Body of pancreas (tissue), 4 donors: Measurements from ENCODE around the gene LEMD2.

ENCODE experiments used
- POLR2A ChIP-seq, 3 donors: fragments of 450-650 bp; IDR thresholded peaks; one replicate each; pipeline ENCODE4 v1.6.1; 2016; ENCODE audit warnings: antibody characterized with exemption in 3 of 3, mild to moderate bottlenecking in 2 of 3
- TF ChIP-seq, protein P1 (sequence below), 7 experiments: fragments of 450-650 bp in 4 of 7; fragments of 200-600 bp in 3 of 7; sonication (generic) in 3 of 7; IDR thresholded peaks; one replicate each; pipeline ENCODE4 v1.5.1; 2016 to 2019; ENCODE audit warnings: antibody characterized with exemption in 7 of 7

DNA sequence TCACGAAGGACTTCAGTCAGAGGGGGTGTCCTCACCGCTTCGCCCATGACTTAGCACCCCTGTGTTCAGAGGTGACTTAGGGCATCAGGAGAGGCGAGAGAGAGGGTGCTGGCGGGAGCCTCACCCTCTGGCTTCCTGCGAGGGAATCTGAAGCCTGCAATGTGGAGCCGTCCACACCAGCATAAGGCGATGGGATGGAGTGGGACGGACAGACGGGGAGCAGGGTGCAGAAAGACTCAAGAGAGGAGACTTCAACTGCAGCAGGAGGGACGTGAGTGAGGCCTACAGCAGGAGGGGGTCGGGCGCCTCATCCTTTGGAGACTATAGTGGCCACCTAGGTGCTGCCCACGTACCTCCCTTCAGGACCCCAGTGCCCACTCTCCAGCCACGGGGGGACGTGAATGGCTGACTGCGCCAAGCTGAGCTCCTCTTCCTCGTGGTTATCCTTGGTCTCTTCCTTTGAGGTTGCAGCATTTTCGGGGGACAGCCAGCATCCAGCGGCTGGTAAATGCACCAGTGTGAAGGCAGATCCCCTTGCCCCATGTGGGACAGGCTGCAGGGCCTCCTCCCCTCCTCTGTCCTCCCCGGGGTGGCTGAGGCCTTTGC is 41.8 kb upstream of the LEMD2 start:
- TF ChIP-seq, protein P1, sequence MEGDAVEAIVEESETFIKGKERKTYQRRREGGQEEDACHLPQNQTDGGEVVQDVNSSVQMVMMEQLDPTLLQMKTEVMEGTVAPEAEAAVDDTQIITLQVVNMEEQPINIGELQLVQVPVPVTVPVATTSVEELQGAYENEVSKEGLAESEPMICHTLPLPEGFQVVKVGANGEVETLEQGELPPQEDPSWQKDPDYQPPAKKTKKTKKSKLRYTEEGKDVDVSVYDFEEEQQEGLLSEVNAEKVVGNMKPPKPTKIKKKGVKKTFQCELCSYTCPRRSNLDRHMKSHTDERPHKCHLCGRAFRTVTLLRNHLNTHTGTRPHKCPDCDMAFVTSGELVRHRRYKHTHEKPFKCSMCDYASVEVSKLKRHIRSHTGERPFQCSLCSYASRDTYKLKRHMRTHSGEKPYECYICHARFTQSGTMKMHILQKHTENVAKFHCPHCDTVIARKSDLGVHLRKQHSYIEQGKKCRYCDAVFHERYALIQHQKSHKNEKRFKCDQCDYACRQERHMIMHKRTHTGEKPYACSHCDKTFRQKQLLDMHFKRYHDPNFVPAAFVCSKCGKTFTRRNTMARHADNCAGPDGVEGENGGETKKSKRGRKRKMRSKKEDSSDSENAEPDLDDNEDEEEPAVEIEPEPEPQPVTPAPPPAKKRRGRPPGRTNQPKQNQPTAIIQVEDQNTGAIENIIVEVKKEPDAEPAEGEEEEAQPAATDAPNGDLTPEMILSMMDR (IDR thresholded peaks at IDR 0.05) = no peak
- no peak for TF ChIP-seq POLR2A (IDR thresholded peaks at IDR 0.05)
